ENCODE data around the gene ELMO1. TPM values are rescaled to one million over a fixed set of nuclear protein-coding genes. Genes with fewer than 3 reads are reported as not detected.

The ELMO1 gene
- total and polyA plus RNA-seq, 2 of the 13 experiments (the other 11 are each of a cell fraction or from before 2014, with no cell fraction given), result 0.11 to 0.17 TPM

- TF ChIP-seq SNAPC5 (CRISPR knock-in tag; IDR thresholded peaks at IDR 0.05; ENCODE audit: borderline replicate concordance), result no peak
- peak; percentile 98 for TF ChIP-seq ZNF644 (CRISPR knock-in tag; IDR thresholded peaks at IDR 0.05; ENCODE audit: low read depth)
- 0 out of 2 replicates have a peak, but pooled peaks have one; percentile 11 for TF ChIP-seq MIER2 (CRISPR knock-in tag; IDR thresholded peaks at IDR 0.05)
- no peak for TF ChIP-seq PLRG1 (conservative IDR thresholded peaks at IDR 0.05)
- no peak for TF ChIP-seq SP1 (IDR thresholded peaks at IDR 0.05)
- no peak for TF ChIP-seq SP1 (CRISPR knock-in tag; IDR thresholded peaks at IDR 0.05)
- TF ChIP-seq GMEB1 (CRISPR knock-in tag; IDR thresholded peaks at IDR 0.05; ENCODE audit: borderline replicate concordance), result no peak
- peak; percentile 89 for TF ChIP-seq HNF4A (CRISPR knock-in tag; IDR thresholded peaks at IDR 0.05)
- no peak for TF ChIP-seq IKZF4 (CRISPR knock-in tag; IDR thresholded peaks at IDR 0.05; ENCODE audit: borderline replicate concordance, low read depth, not compliant biosample characterization)
- no peak for TF ChIP-seq ZNF740 (CRISPR knock-in tag; IDR thresholded peaks at IDR 0.05)
- TF ChIP-seq, protein P1, sequence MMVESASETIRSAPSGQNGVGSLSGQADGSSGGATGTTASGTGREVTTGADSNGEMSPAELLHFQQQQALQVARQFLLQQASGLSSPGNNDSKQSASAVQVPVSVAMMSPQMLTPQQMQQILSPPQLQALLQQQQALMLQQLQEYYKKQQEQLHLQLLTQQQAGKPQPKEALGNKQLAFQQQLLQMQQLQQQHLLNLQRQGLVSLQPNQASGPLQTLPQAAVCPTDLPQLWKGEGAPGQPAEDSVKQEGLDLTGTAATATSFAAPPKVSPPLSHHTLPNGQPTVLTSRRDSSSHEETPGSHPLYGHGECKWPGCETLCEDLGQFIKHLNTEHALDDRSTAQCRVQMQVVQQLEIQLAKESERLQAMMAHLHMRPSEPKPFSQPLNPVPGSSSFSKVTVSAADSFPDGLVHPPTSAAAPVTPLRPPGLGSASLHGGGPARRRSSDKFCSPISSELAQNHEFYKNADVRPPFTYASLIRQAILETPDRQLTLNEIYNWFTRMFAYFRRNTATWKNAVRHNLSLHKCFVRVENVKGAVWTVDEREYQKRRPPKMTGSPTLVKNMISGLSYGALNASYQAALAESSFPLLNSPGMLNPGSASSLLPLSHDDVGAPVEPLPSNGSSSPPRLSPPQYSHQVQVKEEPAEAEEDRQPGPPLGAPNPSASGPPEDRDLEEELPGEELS (CRISPR knock-in tag; IDR thresholded peaks at IDR 0.05), result peak; percentile 86
- TF ChIP-seq ZNF710 (CRISPR knock-in tag; IDR thresholded peaks at IDR 0.05; ENCODE audit: borderline replicate concordance), result peak; percentile 59; the same call in 1 of the 2 replicates
- no peak for TF ChIP-seq ZNF30 (CRISPR knock-in tag; IDR thresholded peaks at IDR 0.05)
- TF ChIP-seq TBL1XR1 (IDR thresholded peaks at IDR 0.05; ENCODE audit: borderline replicate concordance, low read length, partially characterized antibody), result no peak
- no peak for TF ChIP-seq MEIS1 (CRISPR knock-in tag; IDR thresholded peaks at IDR 0.05; ENCODE audit: borderline replicate concordance)
- no peak for TF ChIP-seq ZNF224 (CRISPR knock-in tag; IDR thresholded peaks at IDR 0.05)
- TF ChIP-seq ZNF775 (CRISPR knock-in tag; IDR thresholded peaks at IDR 0.05; ENCODE audit: borderline replicate concordance), result 0 out of 2 replicates have a peak, but pooled peaks have one; percentile 25
- 0 out of 2 replicates have a peak, but pooled peaks have one; percentile 49 for TF ChIP-seq ZNF205 (CRISPR knock-in tag; IDR thresholded peaks at IDR 0.05)
- TF ChIP-seq ZNF883 (CRISPR knock-in tag; IDR thresholded peaks at IDR 0.05; ENCODE audit: not compliant biosample characterization), result no peak
- TF ChIP-seq USF2 (IDR thresholded peaks at IDR 0.05; ENCODE audit: low read depth, low read length), result no peak
- no peak for TF ChIP-seq USF2 (CRISPR knock-in tag; IDR thresholded peaks at IDR 0.05; ENCODE audit: borderline replicate concordance)
- no peak for TF ChIP-seq ZNF451 (CRISPR knock-in tag; IDR thresholded peaks at IDR 0.05)
- TF ChIP-seq, protein P2, sequence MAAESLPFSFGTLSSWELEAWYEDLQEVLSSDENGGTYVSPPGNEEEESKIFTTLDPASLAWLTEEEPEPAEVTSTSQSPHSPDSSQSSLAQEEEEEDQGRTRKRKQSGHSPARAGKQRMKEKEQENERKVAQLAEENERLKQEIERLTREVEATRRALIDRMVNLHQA (CRISPR knock-in tag; IDR thresholded peaks at IDR 0.05), result no peak
These were observed 476.5 kb downstream of the ELMO1 start (continued) for GRCh38 chr7:36972140-36972518.

All from HepG2 (cell line).